Umbilical cord (tissue), 2 donors: ENCODE measurements around the gene COL21A1. TPM values are rescaled to one million over a fixed set of nuclear protein-coding genes. Genes with fewer than 3 reads are reported as not detected.

Source experiments
- DNase-seq: peaks from one replicate; pipeline ENCODE4 v3.0.0-alpha.2; 2015; ENCODE audit warnings: low spot score
- total RNA-seq: library from RNA; depleted of rRNA; stranded (reverse); fragments of >200 nt; gene quantifications from one replicate; pipeline ENCODE4 v1.2.3, GENCODE V29; 2014; ENCODE audit warnings: low replicate concordance; ENCODE audit not compliant: insufficient read depth

Gene COL21A1
- total RNA-seq, 1 donor from 2014 or later, result 147 TPM

- DNase-seq, result no peak
Measured at GRCh38 chr6:56009636-56010035, 237.7 kb downstream of the COL21A1 start.
